HS-5 (cell line): ENCODE data around the gene OR52K1.
"Not testable (repeated sequence)": the region's sequence is repeated elsewhere in the genome, so short reads cannot be mapped to it uniquely, and the experiment has no call there.

Experiments
- DNase-seq: peaks from one replicate; pipeline ENCODE4 v3.0.0-alpha.2; 2012; ENCODE audit warnings: low read depth

OR52K1 gene

DNA sequence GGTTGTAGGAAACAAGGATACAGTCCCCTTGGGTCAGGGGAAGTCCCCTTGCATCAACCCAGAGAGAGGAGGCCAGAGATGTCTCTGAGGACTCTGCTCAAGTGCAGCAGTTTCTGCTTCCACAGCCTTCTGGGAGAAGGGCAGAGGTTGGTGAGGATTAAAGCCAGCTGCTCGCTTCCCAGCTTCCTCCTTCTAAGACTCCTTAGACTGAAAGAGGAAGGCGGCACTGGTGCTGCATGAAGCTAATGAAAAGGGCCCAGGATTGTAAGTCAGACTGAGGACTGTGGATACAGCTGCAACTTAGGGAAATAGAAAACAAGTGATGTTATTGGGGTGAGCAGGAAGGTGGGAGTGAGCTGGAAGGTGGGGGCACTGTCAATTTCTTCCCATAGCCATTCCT, at the start of gene OR52K1:
OR52K1 (plus strand) TSS at position 202 of the 400 bp plus-strand sequence. CDS start 6,255 bp downstream, outside the sequence.
- no peak for DNase-seq

GRCh38 chr11:4433856-4434255, 48.6 kb upstream of the OR52K1 start:
- no peak for DNase-seq

DNA sequence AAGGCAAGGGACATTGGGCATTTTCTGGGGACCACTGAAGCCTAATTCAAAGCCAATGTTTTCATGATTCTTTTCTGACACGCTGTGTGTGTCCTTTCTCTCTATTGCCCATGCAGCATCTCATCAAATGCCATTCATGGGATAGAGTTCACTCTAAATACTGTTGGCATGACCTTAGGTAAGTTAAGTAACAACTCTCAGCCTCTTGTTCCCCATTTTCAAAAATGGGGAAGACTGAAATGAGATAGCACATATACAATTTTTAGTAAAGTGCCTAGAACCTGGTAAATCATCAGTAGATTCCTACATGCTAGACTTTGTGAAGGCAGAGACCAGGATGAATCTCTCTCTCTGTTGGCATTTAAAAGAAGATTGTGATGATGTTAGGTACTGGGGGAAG, 46.0 kb upstream of the OR52K1 start:
- no peak for DNase-seq

DNA sequence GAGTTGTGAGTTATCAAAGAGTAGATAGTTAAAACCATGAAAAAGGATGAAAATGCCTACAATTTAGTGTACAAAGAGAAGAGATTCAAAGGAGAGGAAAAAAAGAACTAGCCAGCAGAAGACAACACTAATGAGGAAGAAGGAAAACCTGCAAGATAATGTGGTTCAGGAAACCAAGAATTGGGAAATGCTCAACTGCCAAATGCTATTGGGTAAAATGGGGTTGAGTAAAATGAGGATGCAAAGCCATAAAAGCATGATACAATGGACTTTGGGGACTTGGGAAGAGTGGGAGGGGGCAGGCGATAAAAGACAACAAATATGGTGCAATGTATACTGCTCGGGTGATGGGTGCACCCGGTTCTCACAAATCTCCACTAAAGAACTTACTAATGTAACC, 40.9 kb upstream of the OR52K1 start:
- DNase-seq: no peak

GRCh38 chr11:4443232-4443891, 39.1 kb upstream of the OR52K1 start:
- DNase-seq: no peak

GRCh38 chr11:4448995-4449394, 33.5 kb upstream of the OR52K1 start, which contains the start of gene OR52K2:
OR52K2 (plus strand) TSS chr11:4449295; CDS start chr11:4449340, 45 bp downstream.
- DNase-seq: no peak

- no peak for DNase-seq
Measured at GRCh38 chr11:4453118-4453517, 29.3 kb upstream of the OR52K1 start.

GRCh38 chr11:4454021-4454420, 28.4 kb upstream of the OR52K1 start:
- DNase-seq: no peak

GRCh38 chr11:4455419-4455818, 27.0 kb upstream of the OR52K1 start:
- DNase-seq: no peak

DNA sequence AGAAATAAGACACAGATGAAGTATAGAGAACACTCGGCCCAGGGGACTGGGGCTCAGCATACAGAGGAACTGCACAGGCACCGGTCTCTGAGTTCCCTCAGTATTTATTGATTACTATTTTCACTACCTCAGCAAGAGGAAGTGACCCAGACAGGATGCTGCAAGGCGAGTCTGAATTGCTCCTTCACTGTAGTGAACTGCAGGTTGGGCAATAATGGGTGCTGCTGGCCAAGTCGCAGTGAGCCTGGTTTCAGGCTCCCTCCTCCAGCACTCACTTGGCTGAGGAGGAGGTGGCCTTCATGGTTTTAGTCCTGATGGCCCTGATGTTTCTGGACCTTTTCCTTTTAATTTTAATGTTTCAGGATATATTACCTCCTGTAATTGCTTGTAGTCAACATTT, 22.9 kb upstream of the OR52K1 start:
- no peak for DNase-seq

DNA sequence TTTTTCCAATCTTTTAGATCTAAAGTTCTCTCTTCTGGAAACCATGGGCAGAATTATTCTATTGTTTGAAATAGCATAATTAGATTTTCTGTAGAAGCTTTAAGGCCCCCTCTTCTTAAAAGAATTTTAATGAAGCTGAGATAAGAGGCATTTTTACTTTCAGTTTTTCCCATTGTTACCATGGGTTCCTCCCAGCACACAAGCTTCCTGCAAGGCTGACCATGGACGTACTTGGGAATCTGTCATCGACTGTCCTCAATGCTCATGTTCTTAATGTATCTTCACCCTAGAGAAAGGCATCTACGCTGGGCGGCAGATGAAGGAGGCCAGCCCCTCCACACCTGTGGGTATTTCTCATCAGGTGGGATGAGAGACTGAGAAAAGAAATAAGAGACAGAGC, 22.3 kb upstream of the OR52K1 start:
- no peak for DNase-seq

GRCh38 chr11:4464216-4465159, 18.0 kb upstream of the OR52K1 start:
- DNase-seq: no peak

GRCh38 chr11:4465407-4465806, 17.0 kb upstream of the OR52K1 start:
- no peak for DNase-seq

DNA sequence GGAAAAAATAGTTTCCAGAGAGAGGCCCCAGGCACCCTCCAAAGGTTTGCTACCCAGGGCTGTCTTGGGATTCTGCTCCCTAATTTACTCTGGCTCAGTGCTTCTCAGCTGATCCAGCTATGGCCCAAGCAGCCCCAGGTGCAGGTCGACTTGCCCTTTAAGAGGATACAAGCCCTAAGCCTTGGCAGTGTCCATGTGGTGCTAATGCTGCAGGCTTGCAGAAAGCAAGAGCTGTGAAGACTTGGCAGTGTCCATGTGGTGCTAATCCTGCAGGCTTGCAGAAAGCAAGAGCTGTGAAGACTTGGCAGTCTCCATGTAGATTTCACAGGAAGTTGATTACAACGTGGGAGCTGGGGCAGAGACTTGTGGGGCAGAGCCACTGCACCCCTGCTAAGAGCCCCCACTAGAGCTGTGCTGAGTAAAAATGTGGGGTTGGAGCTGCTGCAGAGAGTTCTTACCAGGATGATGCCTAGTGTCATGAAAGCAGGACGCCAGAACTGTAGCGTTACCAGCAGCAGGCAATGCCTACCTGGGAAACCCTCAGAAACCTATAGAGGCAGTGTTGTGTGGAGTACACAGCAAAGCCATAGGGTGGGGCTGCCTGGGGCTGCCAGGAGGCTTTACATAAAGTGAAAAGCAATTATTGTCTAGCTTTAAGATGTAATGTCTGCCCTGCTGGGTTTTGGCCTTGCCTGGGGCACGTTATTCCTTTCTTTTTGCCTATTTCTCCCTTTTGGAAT, 16.1 kb upstream of the OR52K1 start:
- no peak for DNase-seq

GRCh38 chr11:4466871-4467442, 15.5 kb upstream of the OR52K1 start:
- DNase-seq: no peak

DNA sequence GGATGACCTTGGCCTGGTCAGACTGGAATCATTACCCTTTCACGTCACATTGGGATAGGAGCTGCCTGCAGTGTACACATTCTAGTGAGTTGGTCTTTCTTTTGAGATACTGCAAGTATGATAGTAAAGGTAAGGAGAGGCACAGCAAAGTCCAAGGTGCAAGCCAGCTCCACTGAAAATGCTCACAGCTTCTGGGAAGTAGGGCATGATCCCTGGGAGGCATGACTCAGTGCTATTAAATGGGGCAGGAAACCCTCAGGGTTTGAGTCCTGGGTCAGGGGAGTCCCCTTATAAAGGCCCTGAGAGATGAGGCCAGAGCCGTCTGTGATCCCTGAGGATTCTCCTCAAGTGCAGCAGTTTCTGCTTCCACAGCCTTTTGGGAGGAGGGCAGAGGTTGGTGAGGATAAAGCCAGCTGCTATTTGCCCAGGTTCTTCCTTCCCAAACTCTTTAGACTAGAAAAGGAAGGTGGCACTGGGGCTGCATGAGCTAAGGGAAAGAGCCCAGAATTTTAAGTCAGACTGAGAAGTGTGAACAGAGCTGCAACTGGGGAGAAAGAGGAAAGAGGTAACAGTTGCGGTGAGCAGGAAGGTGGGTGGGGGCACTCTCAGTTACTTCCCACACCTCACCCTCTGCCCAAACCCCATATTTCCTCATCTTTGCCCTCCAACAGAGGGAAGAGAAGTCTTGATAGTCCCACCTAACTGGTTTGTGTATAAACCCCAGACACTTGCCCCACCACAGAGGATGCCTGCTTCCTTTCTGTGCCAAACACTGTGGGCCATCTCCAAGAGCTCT, 14.4 kb upstream of the OR52K1 start:
- DNase-seq: no peak

- DNase-seq: no peak
Measured at GRCh38 chr11:4479644-4480043, 2.8 kb upstream of the OR52K1 start.

DNA sequence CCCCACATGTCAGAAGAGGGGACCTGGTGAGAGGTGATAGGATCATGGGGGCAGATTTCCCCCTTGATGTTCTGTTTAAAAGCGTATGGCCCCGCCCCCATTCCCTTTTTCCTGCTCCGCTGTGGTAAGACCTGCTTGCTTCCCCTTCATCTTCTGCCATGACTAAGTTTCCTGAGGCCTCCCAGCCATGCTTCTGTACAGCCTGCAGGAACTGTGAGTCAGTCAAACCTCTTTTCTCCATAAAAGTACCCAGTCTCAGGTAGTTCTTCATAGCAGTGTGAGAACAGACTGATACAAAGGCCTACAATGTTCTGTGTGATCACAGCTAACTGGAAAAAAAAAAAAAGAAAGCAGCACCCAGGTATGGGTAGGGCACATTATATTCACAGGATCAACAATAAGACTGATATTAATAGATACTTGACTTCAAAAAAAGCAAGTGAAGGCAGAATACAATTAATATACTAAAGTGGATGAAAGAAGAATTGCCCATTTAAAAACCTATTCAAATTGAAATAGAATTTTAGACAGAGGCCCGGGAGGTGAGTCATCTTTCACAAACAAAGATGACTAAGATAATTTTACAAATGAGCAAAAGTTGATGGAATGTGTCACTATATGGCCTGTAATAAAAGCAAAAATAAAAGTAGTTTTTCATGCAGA, 1.7 kb upstream of the OR52K1 start:
- DNase-seq: peak; percentile 32

GRCh38 chr11:4481240-4481582, 1.2 kb upstream of the OR52K1 start:
- DNase-seq: no peak

DNA sequence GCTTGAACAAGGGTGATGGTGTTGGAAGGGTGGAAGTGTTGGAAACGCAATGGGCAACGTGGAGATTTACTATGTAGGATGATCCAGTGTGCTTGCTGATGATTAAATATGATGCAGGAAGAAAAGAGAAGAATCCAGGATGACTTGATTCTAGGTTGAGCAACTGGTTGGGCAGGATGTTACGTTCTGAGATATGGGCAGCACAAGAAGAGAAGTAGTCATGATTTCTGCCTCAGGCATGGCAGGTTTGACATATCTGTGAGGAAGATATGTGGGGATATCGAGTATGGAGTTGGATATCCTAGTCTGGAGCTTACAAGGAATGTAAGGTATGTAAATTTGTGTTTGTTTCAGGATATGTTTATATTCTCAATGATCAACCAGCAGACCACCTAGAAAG, 1.9 kb downstream of the OR52K1 start:
- no peak for DNase-seq

GRCh38 chr11:4491405-4491804, 9.0 kb downstream of the OR52K1 start:
- not testable (repeated sequence) for DNase-seq
